Midbrain (tissue), 1 donor: ENCODE data around the gene SLC25A21.

Experiments
- DNase-seq: peaks from one replicate; lab custom pipeline; 2025; lab: John Stamatoyannopoulos, UW

The SLC25A21 gene

GRCh38 chr14:36647824-36648753 is 524.3 kb downstream of the SLC25A21 start:
- DNase-seq, result no peak

DNA sequence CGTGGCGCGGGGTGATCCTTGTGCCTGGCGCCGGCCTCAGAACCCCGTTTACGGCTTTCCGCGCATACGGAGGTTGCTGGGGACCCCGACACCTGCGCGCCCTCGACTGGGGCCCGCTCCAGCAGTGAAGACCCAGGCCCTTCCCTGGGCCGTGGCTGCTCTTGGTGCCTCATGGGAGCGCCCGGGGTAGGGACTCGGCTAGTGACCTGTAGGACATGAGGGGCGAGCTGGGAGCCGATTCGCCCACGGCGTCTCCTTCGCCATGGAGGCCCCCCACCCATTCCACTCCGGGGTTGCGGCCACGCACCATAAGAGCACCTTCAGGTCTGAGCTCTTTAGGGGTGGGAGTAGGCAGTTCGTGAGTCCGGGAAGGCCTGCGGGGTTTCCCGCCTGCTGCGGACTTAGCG is 525.0 kb downstream of the SLC25A21 start:
- no peak for DNase-seq

DNA sequence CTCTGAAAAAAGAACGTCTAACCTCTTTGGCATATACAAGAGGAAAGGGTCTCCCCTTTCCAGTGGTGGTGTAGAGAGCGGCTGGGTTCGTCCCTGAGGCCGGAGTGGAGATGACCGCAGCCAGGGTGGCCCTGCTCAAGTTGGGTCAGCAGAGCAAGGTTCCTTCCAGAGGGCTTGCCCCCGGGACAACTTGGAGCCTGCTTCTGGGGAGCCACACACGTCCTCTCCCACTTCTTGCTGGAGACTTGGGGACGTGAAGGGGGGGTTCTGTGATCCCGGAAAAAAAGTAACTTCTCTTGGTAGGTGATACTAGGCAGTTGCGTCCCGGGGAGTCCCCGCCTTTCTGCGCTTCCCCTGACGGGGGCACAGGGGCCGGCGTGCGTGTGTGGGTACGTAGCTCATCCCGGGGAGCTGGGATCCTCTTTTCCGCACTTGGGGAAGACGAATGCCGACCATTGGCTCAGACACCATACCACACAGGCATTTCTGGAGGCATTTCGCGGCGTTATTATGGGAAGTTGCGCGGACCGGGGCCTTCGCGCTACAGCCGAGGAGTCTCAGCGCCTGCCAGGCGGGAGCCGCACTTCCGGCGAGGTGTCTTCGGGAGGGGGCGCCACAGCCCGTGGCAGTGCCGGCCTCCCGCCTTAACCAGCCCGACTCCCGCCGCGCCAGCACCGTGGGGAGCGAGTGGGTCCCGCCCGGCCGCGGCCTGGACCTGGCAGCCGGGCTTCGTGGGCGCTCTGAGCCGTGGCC is 525.6 kb downstream of the SLC25A21 start:
- DNase-seq, result no peak

- DNase-seq, result no peak
Measured at GRCh38 chr14:36633580-36633979, 538.8 kb downstream of the SLC25A21 start.
